COLO668 (cell line): Measurements from ENCODE around the gene OR7A10.
"Not testable (repeated sequence)": the region's sequence is repeated elsewhere in the genome, so short reads cannot be mapped to it uniquely, and the experiment has no call there.

Experiments used
- DNase-seq: peaks from one replicate; lab custom pipeline; 2025; ENCODE audit not compliant: unreplicated experiment; lab: John Stamatoyannopoulos, UW

Gene OR7A10

DNA sequence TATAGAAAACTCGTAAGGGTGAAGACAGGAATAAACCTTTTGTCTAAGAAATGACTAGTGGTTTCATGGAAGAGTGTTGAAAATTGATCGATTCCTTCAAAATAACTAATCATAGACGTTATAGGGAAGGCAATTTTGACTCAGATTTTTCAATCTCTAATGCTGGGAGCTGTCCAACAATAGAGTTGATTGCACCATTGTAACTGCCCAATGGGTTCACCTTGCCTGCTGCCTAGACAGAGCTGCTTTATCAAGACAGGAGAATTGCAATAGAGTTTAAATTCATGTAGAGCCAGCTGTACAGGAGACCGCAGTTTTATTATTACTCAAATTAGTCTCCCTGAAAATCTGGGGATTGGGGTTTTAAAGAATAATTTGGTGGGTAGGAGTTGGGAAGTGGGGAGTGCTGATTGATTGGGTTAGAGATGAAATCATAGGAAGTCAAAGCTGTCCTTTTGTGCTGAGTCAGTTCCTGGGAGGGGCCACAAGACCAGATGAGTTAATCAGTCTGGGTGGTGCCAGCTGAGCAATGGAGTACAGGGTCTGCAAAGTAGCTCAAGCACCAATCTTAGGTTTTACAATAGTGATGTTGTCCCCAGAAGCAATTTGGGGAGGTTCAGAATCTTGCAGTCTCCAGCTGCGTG lies 53.5 kb downstream of the OR7A10 start:
- DNase-seq, result no peak

GRCh38 chr19:14792250-14792649 lies 56.5 kb downstream of the OR7A10 start:
- not testable (repeated sequence) for DNase-seq
